Measurements from ENCODE around the gene KCTD16. TPM values are rescaled to one million over a fixed set of nuclear protein-coding genes. Genes with fewer than 3 reads are reported as not detected.

Gene KCTD16
- polyA plus RNA-seq, 1 donor (not counting 4 experiments of a cell fraction or from before 2014, with no cell fraction given) = 0.04 TPM

- no peak for FAIRE-seq
- Histone ChIP-seq H3K4me3 (ENCODE audit: control insufficient read depth in 2 of 3, extremely low read depth in 1 of 3, insufficient read depth in 2 of 3, low read depth in 1 of 3, low read length in 3 of 3) (no peak overlapping the region), H3K4me2 (ENCODE audit: control insufficient read depth, extremely low read depth, insufficient read depth, low read depth, low read length) (no peak overlapping the region), H3K4me1 (ENCODE audit: control insufficient read depth, extremely low read depth, insufficient read depth, low read length) (no peaks in the 10 kb centered on the region), H2AFZ (ENCODE audit: control insufficient read depth, low read length) (no peak overlapping the region), H3K79me2 (ENCODE audit: control insufficient read depth, insufficient read depth, low read length) (no peaks in the 10 kb centered on the region), H3K27ac (ENCODE audit: control insufficient read depth, insufficient read depth, low read length) (no peak overlapping the region), H3K27me3 (ENCODE audit: control insufficient read depth, extremely low read depth, insufficient read depth, low read length) (no peaks in the 10 kb centered on the region), H3K9me1 (ENCODE audit: control insufficient read depth, extremely low read depth, insufficient read depth, low read length) (no peaks in the 10 kb centered on the region), H3K36me3 (ENCODE audit: control insufficient read depth in 2 of 2, extremely low read depth in 1 of 2, insufficient read depth in 2 of 2, low read length in 2 of 2) (no peaks in the 10 kb centered on the region), H3K9ac (ENCODE audit: control insufficient read depth, extremely low read depth, insufficient read depth, low read length) (no peak overlapping the region), H4K20me1 (ENCODE audit: control insufficient read depth, extremely low read depth, insufficient read depth, low read length) (no peaks in the 10 kb centered on the region), H3K9me3 (ENCODE audit: control insufficient read depth, low read depth, low read length) (no peaks in the 10 kb centered on the region)
- no peak for DNase-seq (ENCODE audit: low read depth, low spot score)
- dilution Hi-C loops (cut with MboI; ENCODE audit: extremely low pct_ligation_motif_present, low sequenced_read_pairs) = no loop called here
- TF ChIP-seq EZH2 (IDR thresholded peaks at IDR 0.05; ENCODE audit: low read length) (no peak), CTCF (optimal IDR thresholded peaks at IDR 0.05 in 1 of 3, IDR thresholded peaks at IDR 0.05 in 1 of 3, conservative IDR thresholded peaks at IDR 0.05 in 1 of 3; ENCODE audit: extremely low read depth in 1 of 3, insufficient read depth in 2 of 3, low read length in 3 of 3) (no peak)
Observed at GRCh38 chr5:144273232-144274027, 102.8 kb downstream of the KCTD16 start.

- H3K9me3 ChIP-seq (ENCODE audit: control insufficient read depth, low read depth, low read length) = no peaks in the 10 kb centered on the region
- no peaks in the 10 kb centered on the region for H3K4me1 ChIP-seq (ENCODE audit: control insufficient read depth, extremely low read depth, insufficient read depth, low read length)
- DNase-seq (ENCODE audit: low read depth, low spot score) (no peak), FAIRE-seq (no peak)
- H3K9ac ChIP-seq (ENCODE audit: control insufficient read depth, extremely low read depth, insufficient read depth, low read length) = no peak overlapping the region
- H3K9me1 ChIP-seq (ENCODE audit: control insufficient read depth, extremely low read depth, insufficient read depth, low read length) = no peaks in the 10 kb centered on the region
- H3K4me2 ChIP-seq (ENCODE audit: control insufficient read depth, extremely low read depth, insufficient read depth, low read depth, low read length) = no peak overlapping the region
- no peaks in the 10 kb centered on the region for H3K36me3 ChIP-seq (ENCODE audit: control insufficient read depth in 2 of 2, extremely low read depth in 1 of 2, insufficient read depth in 2 of 2, low read length in 2 of 2)
- no peak overlapping the region for H3K4me3 ChIP-seq (ENCODE audit: control insufficient read depth in 2 of 3, extremely low read depth in 1 of 3, insufficient read depth in 2 of 3, low read depth in 1 of 3, low read length in 3 of 3)
- no peaks in the 10 kb centered on the region for H3K27me3 ChIP-seq (ENCODE audit: control insufficient read depth, extremely low read depth, insufficient read depth, low read length)
- dilution Hi-C loops (cut with MboI; ENCODE audit: extremely low pct_ligation_motif_present, low sequenced_read_pairs) = no loop called here
- H3K27ac ChIP-seq (ENCODE audit: control insufficient read depth, insufficient read depth, low read length) = no peak overlapping the region
- no peaks in the 10 kb centered on the region for H3K79me2 ChIP-seq (ENCODE audit: control insufficient read depth, insufficient read depth, low read length)
- H2AFZ ChIP-seq (ENCODE audit: control insufficient read depth, low read length) = no peak overlapping the region
- H4K20me1 ChIP-seq (ENCODE audit: control insufficient read depth, extremely low read depth, insufficient read depth, low read length) = no peaks in the 10 kb centered on the region
- TF ChIP-seq EZH2 (IDR thresholded peaks at IDR 0.05; ENCODE audit: low read length) = no peak
- no peak for TF ChIP-seq CTCF (optimal IDR thresholded peaks at IDR 0.05 in 1 of 3, IDR thresholded peaks at IDR 0.05 in 1 of 3, conservative IDR thresholded peaks at IDR 0.05 in 1 of 3; ENCODE audit: extremely low read depth in 1 of 3, insufficient read depth in 2 of 3, low read length in 3 of 3)
Observed at GRCh38 chr5:144275329-144275728, 104.7 kb downstream of the KCTD16 start.
